Measurements from ENCODE around the gene YBEY.

DNA sequence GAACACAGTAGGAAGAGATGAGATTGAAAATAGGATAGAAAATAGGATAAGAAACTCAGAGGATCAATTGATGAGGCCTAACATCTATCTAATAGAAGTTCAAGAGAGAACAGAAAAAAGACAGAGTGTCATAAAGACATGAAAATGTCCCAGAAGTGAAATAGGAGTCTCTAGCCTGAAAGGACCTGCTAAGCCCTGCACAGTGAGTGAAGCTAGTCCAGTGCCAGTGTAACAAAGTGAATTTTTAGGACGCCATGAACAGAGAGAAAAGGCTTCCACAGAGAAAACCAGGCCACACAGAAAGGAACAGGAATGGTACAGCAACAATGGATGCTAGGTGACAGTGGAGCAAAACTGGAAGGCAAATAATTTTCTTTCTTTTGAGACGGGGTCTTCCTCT, 37.3 kb upstream of the YBEY start:
- TF ChIP-seq POLR2A (IDR thresholded peaks at IDR 0.05): no peak
- TF ChIP-seq, protein P1, sequence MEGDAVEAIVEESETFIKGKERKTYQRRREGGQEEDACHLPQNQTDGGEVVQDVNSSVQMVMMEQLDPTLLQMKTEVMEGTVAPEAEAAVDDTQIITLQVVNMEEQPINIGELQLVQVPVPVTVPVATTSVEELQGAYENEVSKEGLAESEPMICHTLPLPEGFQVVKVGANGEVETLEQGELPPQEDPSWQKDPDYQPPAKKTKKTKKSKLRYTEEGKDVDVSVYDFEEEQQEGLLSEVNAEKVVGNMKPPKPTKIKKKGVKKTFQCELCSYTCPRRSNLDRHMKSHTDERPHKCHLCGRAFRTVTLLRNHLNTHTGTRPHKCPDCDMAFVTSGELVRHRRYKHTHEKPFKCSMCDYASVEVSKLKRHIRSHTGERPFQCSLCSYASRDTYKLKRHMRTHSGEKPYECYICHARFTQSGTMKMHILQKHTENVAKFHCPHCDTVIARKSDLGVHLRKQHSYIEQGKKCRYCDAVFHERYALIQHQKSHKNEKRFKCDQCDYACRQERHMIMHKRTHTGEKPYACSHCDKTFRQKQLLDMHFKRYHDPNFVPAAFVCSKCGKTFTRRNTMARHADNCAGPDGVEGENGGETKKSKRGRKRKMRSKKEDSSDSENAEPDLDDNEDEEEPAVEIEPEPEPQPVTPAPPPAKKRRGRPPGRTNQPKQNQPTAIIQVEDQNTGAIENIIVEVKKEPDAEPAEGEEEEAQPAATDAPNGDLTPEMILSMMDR (IDR thresholded peaks at IDR 0.05): no peak

Data from Peyer's patch (tissue), 4 donors.